ENCODE results near the gene SGSM2.

The SGSM2 gene

GRCh38 chr17:2400877-2401425, 63.6 kb downstream of the SGSM2 start, which contains the start of gene MNT:
MNT (minus strand) TSS chr17:2401060; CDS start chr17:2400712, 348 bp downstream.
- TF ChIP-seq FOXM1 (IDR thresholded peaks at IDR 0.05; ENCODE audit: borderline replicate concordance, low read depth), result no peak
- peak; percentile 90 for TF ChIP-seq YY1 (IDR thresholded peaks at IDR 0.05; ENCODE audit: low read depth)
- TF ChIP-seq MAX (IDR thresholded peaks at IDR 0.05), result peak; percentile 65
- peak; percentile 91 for TF ChIP-seq EGR1 (IDR thresholded peaks at IDR 0.05)
- TF ChIP-seq ZBTB7A (IDR thresholded peaks at IDR 0.05; ENCODE audit: low read depth), result 0 out of 2 replicates have a peak, but pooled peaks have one; percentile 19
- TF ChIP-seq NFIC (IDR thresholded peaks at IDR 0.05), result peak; percentile 22; the same call in 1 of the 2 replicates
- TF ChIP-seq USF1 (IDR thresholded peaks at IDR 0.05), result peak; percentile 72
- 0 out of 2 replicates have a peak, but pooled peaks have one; percentile 11 for TF ChIP-seq TAF1 (IDR thresholded peaks at IDR 0.05; ENCODE audit: low read depth)
- TF ChIP-seq CEBPB (IDR thresholded peaks at IDR 0.05), result no peak

- TF ChIP-seq USF1 (IDR thresholded peaks at IDR 0.05), result peak; percentile 17; the same call in 1 of the 2 replicates
- TF ChIP-seq RAD21 (IDR thresholded peaks at IDR 0.05; ENCODE audit: low read depth), result no peak
- peak; percentile 34; the same call in 1 of the 2 replicates for TF ChIP-seq EGR1 (IDR thresholded peaks at IDR 0.05)
- TF ChIP-seq EP300 (IDR thresholded peaks at IDR 0.05; ENCODE audit: borderline replicate concordance), result no peak
- no peak for TF ChIP-seq ZBTB7A (IDR thresholded peaks at IDR 0.05; ENCODE audit: low read depth)
- TF ChIP-seq TAF1 (IDR thresholded peaks at IDR 0.05; ENCODE audit: low read depth), result 0 out of 2 replicates have a peak, but pooled peaks have one; percentile 20
- TF ChIP-seq FOXM1 (IDR thresholded peaks at IDR 0.05; ENCODE audit: borderline replicate concordance, low read depth), result 0 out of 2 replicates have a peak, but pooled peaks have one; percentile 10
- TF ChIP-seq TCF12 (IDR thresholded peaks at IDR 0.05; ENCODE audit: low read depth), result no peak
- TF ChIP-seq NFIC (IDR thresholded peaks at IDR 0.05), result peak; percentile 73
- peak; percentile 78; the same call in 1 of the 2 replicates for TF ChIP-seq CREB1 (IDR thresholded peaks at IDR 0.05; ENCODE audit: low read depth)
- TF ChIP-seq TEAD4 (IDR thresholded peaks at IDR 0.05), result peak; percentile 31
- peak; percentile 92 for TF ChIP-seq CEBPB (IDR thresholded peaks at IDR 0.05)
- peak; percentile 53; the same call in 1 of the 2 replicates for TF ChIP-seq YY1 (IDR thresholded peaks at IDR 0.05; ENCODE audit: low read depth)
- no peak for TF ChIP-seq REST (IDR thresholded peaks at IDR 0.05; ENCODE audit: low read depth)
- peak; percentile 99 for TF ChIP-seq MAX (IDR thresholded peaks at IDR 0.05)
Measured at GRCh38 chr17:2401426-2402221, 64.3 kb downstream of the SGSM2 start.

DNA sequence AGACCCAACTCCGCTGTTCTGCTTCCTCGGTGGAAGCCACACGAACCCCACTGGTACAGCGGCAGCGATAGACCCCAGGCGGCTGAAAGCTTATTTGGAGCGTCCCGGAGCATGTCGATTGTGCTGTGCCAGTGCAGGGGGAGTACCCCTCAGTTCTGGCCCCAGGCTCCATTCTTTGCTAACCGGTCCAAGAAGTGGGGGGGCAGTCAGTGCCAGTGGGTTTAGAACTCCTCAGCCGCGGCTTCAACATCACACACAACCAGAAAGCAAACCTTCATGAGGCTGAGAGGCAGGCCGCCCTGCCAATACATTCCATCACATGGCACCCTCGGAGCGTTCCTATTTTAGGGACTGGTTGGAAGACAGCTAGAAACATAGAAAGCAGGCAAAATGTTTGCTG, 65.2 kb downstream of the SGSM2 start:
- TF ChIP-seq FOXM1 (IDR thresholded peaks at IDR 0.05; ENCODE audit: borderline replicate concordance, low read depth) (0 out of 2 replicates have a peak, but pooled peaks have one; percentile 4), MAX (IDR thresholded peaks at IDR 0.05) (no peak)

DNA sequence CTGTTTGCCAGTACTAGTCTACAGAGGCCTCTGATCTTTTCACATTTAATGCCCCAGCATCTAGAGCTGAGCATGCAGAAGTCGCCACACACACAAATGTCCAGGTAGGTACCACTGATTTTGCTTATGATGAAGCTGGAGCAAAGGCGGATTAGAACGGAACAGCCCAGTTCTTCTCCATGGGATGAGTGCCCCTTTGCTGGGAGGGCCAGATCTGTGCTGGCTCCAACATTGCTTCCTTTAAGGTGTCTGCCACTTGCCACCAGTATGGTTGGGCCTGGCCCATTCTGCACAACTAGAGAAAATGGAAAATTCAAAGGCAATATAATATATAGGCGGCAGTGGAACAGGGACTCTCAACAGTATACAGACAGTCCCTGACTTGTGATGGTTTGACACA, 65.7 kb downstream of the SGSM2 start:
- TF ChIP-seq YY1 (IDR thresholded peaks at IDR 0.05; ENCODE audit: low read depth) (no peak), TAF1 (IDR thresholded peaks at IDR 0.05; ENCODE audit: low read depth) (no peak), CREB1 (IDR thresholded peaks at IDR 0.05; ENCODE audit: low read depth) (no peak), MAX (IDR thresholded peaks at IDR 0.05) (no peak), TCF12 (IDR thresholded peaks at IDR 0.05; ENCODE audit: low read depth) (no peak), CEBPB (IDR thresholded peaks at IDR 0.05) (no peak), NFIC (IDR thresholded peaks at IDR 0.05) (no peak), FOXM1 (IDR thresholded peaks at IDR 0.05; ENCODE audit: borderline replicate concordance, low read depth) (no peak), USF1 (IDR thresholded peaks at IDR 0.05) (no peak), EGR1 (IDR thresholded peaks at IDR 0.05) (no peak), EP300 (IDR thresholded peaks at IDR 0.05; ENCODE audit: borderline replicate concordance) (no peak), ZBTB7A (IDR thresholded peaks at IDR 0.05; ENCODE audit: low read depth) (no peak), TEAD4 (IDR thresholded peaks at IDR 0.05) (no peak), RAD21 (IDR thresholded peaks at IDR 0.05; ENCODE audit: low read depth) (no peak)

DNA sequence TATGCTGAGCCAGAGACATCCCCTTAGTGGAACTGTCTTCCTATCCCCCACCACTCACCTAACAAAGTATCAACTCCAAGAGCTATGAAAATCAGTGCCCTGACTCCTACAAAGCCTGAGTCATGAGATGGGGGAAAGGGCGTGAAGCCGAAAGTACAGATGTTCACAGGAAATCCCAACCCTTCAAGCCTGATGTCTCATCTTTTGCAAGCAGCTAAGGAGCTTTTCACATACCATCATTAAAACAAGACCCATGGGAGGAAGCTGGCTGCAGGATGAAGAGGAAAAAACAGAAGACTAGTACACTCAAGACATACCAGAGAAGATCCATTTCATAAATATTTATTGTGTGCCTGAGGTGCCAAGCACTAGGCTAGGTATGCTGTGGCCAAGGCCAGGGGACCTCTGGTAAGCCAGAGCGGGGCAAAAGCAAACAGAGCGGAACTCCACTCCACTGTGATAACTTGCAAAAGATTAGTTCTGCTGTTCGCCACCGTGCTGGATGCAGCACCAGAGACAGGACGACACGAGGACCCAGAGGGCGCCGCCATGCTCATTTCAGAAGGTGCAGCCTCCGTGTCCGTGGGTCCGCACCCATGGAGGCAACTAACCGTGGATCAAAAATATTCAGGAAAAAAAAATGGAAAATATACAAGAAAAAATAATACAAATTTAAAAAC, 68.1 kb downstream of the SGSM2 start:
- no peak for TF ChIP-seq MAX (IDR thresholded peaks at IDR 0.05)
- no peak for TF ChIP-seq REST (IDR thresholded peaks at IDR 0.05; ENCODE audit: low read depth)
- no peak for TF ChIP-seq FOXM1 (IDR thresholded peaks at IDR 0.05; ENCODE audit: borderline replicate concordance, low read depth)
- TF ChIP-seq USF1 (IDR thresholded peaks at IDR 0.05), result no peak
- no peak for TF ChIP-seq TAF1 (IDR thresholded peaks at IDR 0.05; ENCODE audit: low read depth)
- TF ChIP-seq CREB1 (IDR thresholded peaks at IDR 0.05; ENCODE audit: low read depth), result no peak
- no peak for TF ChIP-seq CEBPB (IDR thresholded peaks at IDR 0.05)
- no peak for TF ChIP-seq YY1 (IDR thresholded peaks at IDR 0.05; ENCODE audit: low read depth)
- TF ChIP-seq RAD21 (IDR thresholded peaks at IDR 0.05; ENCODE audit: low read depth), result no peak

All from Ishikawa (cell line).